Uterus (tissue), 2 donors: Measurements from ENCODE around the gene AKIRIN2.

Experiments
- CTCF ChIP-seq, 4 experiments: fragments of 200-600 bp in 2 of 4; fragments of 450-650 bp in 2 of 4; sonication (generic) in 2 of 4; IDR thresholded peaks; one replicate each; pipeline ENCODE4 v1.5.1; 2016 to 2019; ENCODE audit warnings: antibody characterized with exemption in 4 of 4, mild to moderate bottlenecking in 2 of 4, moderate library complexity in 1 of 4
- POLR2A ChIP-seq, 2 donors: fragments of 450-650 bp; IDR thresholded peaks; one replicate each; pipeline ENCODE4 v1.6.1; 2016; ENCODE audit warnings: antibody characterized with exemption in 2 of 2, mild to moderate bottlenecking in 1 of 2, moderate library complexity in 1 of 2

DNA sequence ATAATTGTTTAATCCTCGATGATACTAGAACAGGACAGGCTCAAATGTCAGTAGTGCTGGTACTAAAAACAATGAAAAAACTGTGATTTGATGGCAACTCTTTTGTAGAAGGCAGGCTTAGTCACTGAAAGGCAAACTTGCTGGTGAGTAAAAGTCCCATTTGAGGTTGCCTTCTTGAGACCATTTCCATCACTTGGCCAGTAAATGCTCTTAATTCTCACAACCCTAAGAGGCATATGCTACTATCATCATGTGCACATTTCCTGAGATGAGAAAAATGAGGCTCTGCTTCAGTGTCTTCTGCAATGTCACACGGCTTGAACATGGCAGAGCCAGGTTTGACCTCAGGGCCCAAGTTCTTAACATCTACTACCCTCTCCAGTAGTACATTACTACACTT, 9.9 kb downstream of the AKIRIN2 start:
- TF ChIP-seq CTCF (IDR thresholded peaks at IDR 0.05): no peak
- TF ChIP-seq POLR2A (IDR thresholded peaks at IDR 0.05): no peak
